GM13976 (cell line): ENCODE data around the gene UBE2Q1.

ENCODE experiments used
- DNase-seq: peaks from one replicate; pipeline ENCODE4 v3.0.0; 2012; ENCODE audit warnings: low spot score
- in situ Hi-C: fragments of 300-500 bp; cut with MboI; formaldehyde crosslinking; loops from one replicate; pipeline ENCODE4 v1.12.0; 2022; ENCODE audit warnings: low sequenced_read_pairs, mixed read lengths, inconsistent platforms; ENCODE audit not compliant: unreplicated experiment
- TF ChIP-seq, protein P1 (sequence below): IDR thresholded peaks from 2 replicates; pipeline ENCODE4 v1.5.1; 2012; ENCODE audit warnings: borderline replicate concordance, mild to moderate bottlenecking; ENCODE audit not compliant: insufficient read depth; ENCODE audit errors: extremely low read depth, missing control alignments, control extremely low read depth

The UBE2Q1 gene

DNA sequence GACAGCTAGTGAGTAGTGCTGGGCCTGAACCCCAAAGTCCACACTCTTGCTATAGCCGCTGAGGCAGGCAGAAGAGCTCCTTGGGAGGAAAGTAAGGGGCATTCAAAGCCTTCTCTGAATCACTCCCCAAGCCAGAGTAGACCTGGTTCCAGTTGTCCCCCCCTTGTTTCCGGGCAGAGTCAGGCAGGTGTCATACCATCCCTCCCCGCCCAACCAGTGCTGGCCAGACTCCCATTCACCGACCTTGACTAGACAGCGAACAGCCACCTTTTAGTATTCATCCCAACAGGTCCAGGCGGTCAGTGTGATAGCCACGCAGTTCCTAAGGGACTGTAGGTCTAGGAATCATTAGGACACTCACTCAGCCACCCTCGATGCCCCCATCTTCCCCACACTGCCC lies 20.9 kb upstream of the UBE2Q1 start:
- TF ChIP-seq, protein P1, sequence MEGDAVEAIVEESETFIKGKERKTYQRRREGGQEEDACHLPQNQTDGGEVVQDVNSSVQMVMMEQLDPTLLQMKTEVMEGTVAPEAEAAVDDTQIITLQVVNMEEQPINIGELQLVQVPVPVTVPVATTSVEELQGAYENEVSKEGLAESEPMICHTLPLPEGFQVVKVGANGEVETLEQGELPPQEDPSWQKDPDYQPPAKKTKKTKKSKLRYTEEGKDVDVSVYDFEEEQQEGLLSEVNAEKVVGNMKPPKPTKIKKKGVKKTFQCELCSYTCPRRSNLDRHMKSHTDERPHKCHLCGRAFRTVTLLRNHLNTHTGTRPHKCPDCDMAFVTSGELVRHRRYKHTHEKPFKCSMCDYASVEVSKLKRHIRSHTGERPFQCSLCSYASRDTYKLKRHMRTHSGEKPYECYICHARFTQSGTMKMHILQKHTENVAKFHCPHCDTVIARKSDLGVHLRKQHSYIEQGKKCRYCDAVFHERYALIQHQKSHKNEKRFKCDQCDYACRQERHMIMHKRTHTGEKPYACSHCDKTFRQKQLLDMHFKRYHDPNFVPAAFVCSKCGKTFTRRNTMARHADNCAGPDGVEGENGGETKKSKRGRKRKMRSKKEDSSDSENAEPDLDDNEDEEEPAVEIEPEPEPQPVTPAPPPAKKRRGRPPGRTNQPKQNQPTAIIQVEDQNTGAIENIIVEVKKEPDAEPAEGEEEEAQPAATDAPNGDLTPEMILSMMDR, result no peak
- in situ Hi-C loops, result no loop called here
- DNase-seq, result no peak

DNA sequence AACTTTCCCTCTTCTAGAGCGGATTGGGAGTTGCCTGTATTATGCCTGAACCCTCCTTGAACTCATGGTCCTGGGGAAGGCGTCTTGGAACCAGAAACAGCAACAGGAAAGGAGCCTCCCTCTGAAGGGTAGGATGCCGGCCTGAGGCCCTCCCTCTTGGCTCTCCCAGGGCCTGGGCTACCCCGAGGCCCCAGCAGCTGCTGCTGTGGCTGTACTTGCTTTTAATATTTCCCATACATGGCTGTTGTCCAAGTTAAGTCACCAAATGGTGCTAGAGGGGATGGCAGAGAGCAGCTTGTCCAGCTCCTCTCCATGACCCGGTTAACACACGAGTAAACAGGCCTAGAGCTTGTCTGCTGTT lies 19.6 kb upstream of the UBE2Q1 start:
- in situ Hi-C loops, result no loop called here
- TF ChIP-seq, protein P1, result no peak
- DNase-seq, result no peak

DNA sequence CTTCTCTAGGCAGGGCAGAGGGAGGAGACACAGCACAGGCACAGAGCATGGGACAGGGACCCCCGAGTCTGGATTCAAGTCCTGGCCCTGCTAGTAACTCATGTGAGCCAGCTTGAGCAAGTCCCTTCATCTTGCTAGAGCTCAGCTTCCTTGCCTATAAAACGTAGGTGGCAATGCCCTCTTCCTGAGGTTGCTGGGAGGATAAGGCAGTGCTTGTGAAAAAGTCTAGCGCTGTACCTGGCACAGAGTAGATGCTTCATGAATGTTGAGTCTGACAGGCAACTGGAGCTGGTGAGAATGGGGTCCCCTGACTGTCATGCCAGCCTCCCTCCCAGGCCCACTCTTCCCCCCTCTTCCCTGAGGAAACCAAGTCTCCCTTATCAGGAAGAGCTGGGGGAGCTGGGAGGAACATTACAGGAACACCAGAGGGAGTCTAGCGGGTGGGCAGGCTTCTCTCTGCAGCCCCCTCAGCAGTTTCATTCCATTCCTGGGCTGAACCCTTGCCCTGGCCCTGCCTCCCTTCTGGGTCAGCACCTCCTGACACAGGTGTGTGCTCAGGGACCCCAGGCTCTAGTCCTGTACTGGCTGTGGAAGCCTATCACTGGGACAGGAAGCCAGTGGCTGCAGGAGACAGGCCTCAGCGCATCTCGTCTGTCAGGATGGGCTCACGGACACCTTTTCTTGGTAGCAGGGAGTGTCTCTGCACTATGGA lies 19.0 kb upstream of the UBE2Q1 start:
- no peak for DNase-seq
- TF ChIP-seq, protein P1, result no peak
- in situ Hi-C loops, result no loop called here

DNA sequence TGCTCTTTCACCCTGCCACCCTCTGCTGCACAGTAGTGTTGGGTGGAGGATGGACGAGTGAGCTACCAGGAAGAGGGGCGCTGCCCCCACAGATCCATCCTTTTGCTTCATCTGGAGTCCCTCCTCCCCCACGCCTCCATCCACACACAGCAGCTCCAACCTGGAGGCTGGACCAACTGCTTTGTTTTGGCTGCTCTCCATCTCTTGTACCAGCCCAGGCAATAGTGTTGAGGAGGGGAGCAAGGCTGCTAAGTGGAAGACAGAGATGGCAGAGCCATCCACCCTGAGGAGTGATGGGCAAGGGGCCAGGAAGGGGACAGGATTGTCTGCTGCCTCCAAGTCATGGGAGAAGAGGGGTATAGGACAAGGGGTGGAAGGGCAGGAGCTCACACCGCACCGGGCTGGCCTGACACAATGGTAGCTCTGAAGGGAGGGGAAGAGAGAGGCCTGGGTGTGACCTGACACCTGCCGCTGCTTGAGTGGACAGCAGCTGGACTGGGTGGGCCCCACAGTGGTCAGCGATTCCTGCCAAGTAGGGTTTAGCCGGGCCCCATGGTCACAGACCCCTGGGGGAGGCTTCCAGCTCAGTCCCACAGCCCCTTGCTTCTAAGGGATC lies 17.6 kb upstream of the UBE2Q1 start:
- in situ Hi-C loops, result no loop called here
- DNase-seq, result no peak
- TF ChIP-seq, protein P1, result no peak

DNA sequence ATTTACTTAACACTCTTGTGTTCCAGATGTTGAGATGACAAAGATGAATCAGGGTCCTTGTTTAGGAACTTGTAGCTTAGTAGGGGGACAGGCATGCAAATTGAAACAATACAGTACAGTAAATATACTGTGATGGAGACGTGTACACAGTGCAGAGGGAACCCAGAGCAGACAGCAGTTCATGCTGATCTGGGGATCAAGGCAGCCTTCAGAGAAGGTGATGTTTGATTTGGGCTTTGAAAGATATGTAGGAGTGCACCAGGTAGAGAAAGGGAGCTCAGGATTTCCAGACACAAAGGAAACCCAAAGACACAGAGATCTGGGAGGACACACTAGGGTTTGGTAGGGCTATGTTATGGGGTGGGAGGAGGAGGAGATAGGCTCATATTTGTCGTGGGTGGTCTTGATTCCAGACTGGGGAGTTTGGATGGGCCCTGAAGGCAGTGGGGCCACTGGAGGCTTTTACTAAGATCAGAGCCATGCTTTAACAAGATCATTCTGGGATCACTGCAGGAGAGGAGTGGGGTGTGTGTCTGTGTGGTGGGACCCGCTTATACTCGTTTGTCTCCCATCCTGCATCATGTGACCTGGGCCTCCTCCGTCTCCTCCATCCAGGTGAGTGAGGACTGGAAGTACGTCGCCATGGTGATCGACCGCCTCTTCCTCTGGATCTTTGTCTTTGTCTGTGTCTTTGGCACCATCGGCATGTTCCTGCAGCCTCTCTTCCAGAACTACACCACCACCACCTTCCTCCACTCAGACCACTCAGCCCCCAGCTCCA lies 16.9 kb upstream of the UBE2Q1 start:
- TF ChIP-seq, protein P1, result no peak
- DNase-seq, result no peak
- in situ Hi-C loops, result no loop called here

DNA sequence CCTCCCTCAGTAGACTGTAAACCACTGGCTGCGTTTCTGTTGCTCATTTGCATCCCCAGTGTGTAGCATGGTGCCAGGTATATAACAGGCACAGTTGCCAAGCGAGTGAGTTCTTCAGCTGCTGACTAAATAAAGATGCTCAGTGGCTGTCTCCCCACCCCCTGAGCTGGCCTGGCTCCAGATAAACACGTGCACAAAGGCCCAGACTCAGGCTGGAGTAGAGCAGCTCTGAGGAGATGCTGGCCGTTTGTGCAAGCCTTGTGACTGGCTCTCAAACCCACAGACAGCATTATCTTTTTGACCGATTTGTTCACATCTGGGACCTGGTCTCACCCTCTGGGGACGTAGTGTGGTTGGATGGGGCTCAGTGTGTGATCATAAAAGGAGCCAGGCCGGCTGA lies 16.3 kb upstream of the UBE2Q1 start:
- DNase-seq, result no peak
- TF ChIP-seq, protein P1, result no peak
- in situ Hi-C loops, result loop anchor here (25.0 kb wide), 2 partner anchors 313 to 488 kb away; partner anchors contain the start of genes ADAM15 and EFNA4
